ENCODE measurements around the gene ZNF598.

DNA sequence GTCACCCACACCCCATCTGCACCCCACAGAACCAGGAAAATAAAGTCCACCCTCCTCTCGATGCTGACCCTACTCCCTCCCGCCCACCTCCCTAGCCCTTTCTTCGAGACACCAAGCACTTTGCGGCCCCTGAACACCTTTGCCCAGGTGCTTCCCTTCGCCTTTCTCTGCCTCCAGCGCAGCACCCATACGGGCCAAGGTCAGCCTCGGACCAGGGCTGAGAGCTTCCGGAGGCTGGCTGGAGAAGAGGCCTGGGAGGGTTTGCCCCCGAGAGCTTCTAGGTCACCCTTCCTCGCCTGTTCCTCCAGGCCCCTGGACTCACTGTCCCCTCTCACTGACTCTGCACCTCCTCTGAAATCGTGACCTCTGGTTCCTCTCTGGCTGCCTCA lies 14.4 kb upstream of the ZNF598 start:
- TF ChIP-seq, protein P1, sequence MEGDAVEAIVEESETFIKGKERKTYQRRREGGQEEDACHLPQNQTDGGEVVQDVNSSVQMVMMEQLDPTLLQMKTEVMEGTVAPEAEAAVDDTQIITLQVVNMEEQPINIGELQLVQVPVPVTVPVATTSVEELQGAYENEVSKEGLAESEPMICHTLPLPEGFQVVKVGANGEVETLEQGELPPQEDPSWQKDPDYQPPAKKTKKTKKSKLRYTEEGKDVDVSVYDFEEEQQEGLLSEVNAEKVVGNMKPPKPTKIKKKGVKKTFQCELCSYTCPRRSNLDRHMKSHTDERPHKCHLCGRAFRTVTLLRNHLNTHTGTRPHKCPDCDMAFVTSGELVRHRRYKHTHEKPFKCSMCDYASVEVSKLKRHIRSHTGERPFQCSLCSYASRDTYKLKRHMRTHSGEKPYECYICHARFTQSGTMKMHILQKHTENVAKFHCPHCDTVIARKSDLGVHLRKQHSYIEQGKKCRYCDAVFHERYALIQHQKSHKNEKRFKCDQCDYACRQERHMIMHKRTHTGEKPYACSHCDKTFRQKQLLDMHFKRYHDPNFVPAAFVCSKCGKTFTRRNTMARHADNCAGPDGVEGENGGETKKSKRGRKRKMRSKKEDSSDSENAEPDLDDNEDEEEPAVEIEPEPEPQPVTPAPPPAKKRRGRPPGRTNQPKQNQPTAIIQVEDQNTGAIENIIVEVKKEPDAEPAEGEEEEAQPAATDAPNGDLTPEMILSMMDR (IDR thresholded peaks at IDR 0.05): no peak
- TF ChIP-seq POLR2AphosphoS5 (IDR thresholded peaks at IDR 0.05; ENCODE audit: low read depth, low read length): no peak
- no peak for TF ChIP-seq REST (IDR thresholded peaks at IDR 0.05; ENCODE audit: insufficient read depth in 1 of 2, low read depth in 2 of 2, low read length in 1 of 2)
- TF ChIP-seq TCF7L2 (IDR thresholded peaks at IDR 0.05; ENCODE audit: low read depth, low read length): no peak
